ENCODE results near the gene IRX1.

DNA sequence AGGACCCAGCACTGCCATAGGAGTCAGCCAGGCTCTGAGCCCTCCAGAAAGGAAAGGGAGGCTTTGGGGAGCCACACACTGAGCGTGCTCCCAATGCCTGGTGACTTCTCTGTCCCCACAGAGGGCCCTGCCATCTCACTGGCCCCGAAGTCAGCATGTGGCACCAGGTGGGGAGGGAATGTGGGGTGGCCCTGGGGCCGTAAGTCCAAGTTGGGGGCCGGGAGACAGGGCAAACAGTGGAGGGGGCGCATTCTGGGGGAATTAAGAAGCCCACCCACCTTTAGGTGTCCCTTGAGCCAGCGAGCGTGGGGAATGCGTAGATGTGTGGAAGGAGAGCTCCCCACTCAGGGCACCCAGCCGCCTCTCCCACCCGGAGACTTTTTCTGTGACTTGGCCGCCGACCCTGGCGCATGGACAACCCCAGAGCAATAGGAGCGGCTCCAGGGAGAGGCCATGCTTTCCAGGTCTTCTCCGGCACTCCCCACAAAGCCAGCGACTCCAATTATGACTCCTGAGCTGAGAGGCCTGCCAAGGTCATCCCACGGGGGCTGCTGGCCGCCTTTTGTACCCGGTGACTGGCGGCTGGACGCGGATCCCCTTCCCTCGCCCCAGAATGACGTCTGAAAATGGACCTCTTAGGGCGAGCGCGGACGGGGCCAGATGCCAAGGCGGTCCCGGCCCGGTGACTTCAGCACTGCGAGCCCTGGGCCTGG is 9.8 kb downstream of the IRX1 start:
- TF ChIP-seq, protein P1, sequence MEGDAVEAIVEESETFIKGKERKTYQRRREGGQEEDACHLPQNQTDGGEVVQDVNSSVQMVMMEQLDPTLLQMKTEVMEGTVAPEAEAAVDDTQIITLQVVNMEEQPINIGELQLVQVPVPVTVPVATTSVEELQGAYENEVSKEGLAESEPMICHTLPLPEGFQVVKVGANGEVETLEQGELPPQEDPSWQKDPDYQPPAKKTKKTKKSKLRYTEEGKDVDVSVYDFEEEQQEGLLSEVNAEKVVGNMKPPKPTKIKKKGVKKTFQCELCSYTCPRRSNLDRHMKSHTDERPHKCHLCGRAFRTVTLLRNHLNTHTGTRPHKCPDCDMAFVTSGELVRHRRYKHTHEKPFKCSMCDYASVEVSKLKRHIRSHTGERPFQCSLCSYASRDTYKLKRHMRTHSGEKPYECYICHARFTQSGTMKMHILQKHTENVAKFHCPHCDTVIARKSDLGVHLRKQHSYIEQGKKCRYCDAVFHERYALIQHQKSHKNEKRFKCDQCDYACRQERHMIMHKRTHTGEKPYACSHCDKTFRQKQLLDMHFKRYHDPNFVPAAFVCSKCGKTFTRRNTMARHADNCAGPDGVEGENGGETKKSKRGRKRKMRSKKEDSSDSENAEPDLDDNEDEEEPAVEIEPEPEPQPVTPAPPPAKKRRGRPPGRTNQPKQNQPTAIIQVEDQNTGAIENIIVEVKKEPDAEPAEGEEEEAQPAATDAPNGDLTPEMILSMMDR (IDR thresholded peaks at IDR 0.05), result no peak
- TF ChIP-seq NRF1 (IDR thresholded peaks at IDR 0.05; ENCODE audit: low read depth, low read length) (no peak), RAD21 (IDR thresholded peaks at IDR 0.05; ENCODE audit: low read length) (no peak)
